Mesenchymal stem cell (in vitro differentiated cells and primary cell): Measurements from ENCODE around the gene TNFSF15.

Experiments
- DNase-seq: peaks from one replicate; pipeline ENCODE4 v3.0.0-alpha.2; 2013
- H2AFZ ChIP-seq: one replicate; pipeline ENCODE4 v1.6.1; 2013; ENCODE audit warnings: low read depth, mild to moderate bottlenecking, control low read depth, inconsistent platforms, low read length, moderate library complexity
- H2AK5ac ChIP-seq: 2 replicates; pipeline ENCODE4 v1.6.1; 2013; ENCODE audit warnings: low read length, moderate library complexity, mild to moderate bottlenecking, inconsistent platforms; ENCODE audit not compliant: severe bottlenecking
- H2BK120ac ChIP-seq: one replicate; pipeline ENCODE4 v1.6.1; 2013; ENCODE audit warnings: low read depth, mild to moderate bottlenecking, inconsistent platforms, low read length, moderate library complexity
- H2BK12ac ChIP-seq, 2 experiments: one replicate each; pipeline ENCODE4 v1.6.1; 2013; ENCODE audit warnings: inconsistent platforms in 2 of 2, low read length in 2 of 2, mild to moderate bottlenecking in 2 of 2, moderate library complexity in 2 of 2, control low read depth in 1 of 2
- H2BK15ac ChIP-seq: one replicate; pipeline ENCODE4 v1.6.1; 2013; ENCODE audit warnings: mild to moderate bottlenecking, low read depth, inconsistent platforms; ENCODE audit not compliant: poor library complexity, severe bottlenecking
- H2BK5ac ChIP-seq: 2 replicates; pipeline ENCODE4 v1.6.1; 2013; ENCODE audit warnings: low read depth, mild to moderate bottlenecking, low read length, control low read depth, inconsistent platforms; ENCODE audit not compliant: poor library complexity, severe bottlenecking
- H3K14ac ChIP-seq, 2 experiments: one replicate each; pipeline ENCODE4 v1.6.1; 2013; ENCODE audit warnings: inconsistent platforms in 2 of 2, low read length in 2 of 2, control low read depth in 1 of 2, mild to moderate bottlenecking in 1 of 2, moderate library complexity in 1 of 2
- H3K18ac ChIP-seq, 2 experiments: one replicate each; pipeline ENCODE4 v1.6.1; 2013; ENCODE audit warnings: inconsistent platforms in 2 of 2, low read length in 2 of 2, control low read depth in 1 of 2, low read depth in 1 of 2, mild to moderate bottlenecking in 1 of 2
- H3K23ac ChIP-seq, 2 experiments: one replicate each; pipeline ENCODE4 v1.6.1; 2013; ENCODE audit warnings: inconsistent platforms in 2 of 2, low read length in 2 of 2, mild to moderate bottlenecking in 2 of 2, moderate library complexity in 2 of 2, control low read depth in 1 of 2
- H3K27ac ChIP-seq: 2 replicates; pipeline ENCODE4 v1.5.1; 2013; ENCODE audit warnings: mild to moderate bottlenecking, moderate library complexity, low read length, control low read depth, inconsistent platforms; ENCODE audit not compliant: poor library complexity, severe bottlenecking
- H3K27me3 ChIP-seq, 2 experiments: 2 replicates each; pipeline versions ENCODE4 v1.6.1 to v1.7.0; 2013; ENCODE audit warnings: low read length in 2 of 2, mild to moderate bottlenecking in 2 of 2, moderate library complexity in 2 of 2, control low read depth in 1 of 2, inconsistent platforms in 1 of 2; ENCODE audit not compliant: control insufficient read depth in 1 of 2, insufficient read depth in 1 of 2
- H3K36me3 ChIP-seq, 2 experiments: 2 replicates each; pipeline versions ENCODE4 v1.6.1 to v1.7.0; 2013; ENCODE audit warnings: low read length in 2 of 2, control low read depth in 1 of 2, inconsistent platforms in 1 of 2, low read depth in 1 of 2, mild to moderate bottlenecking in 1 of 2; ENCODE audit not compliant: insufficient read depth in 2 of 2, control insufficient read depth in 1 of 2
- H3K4ac ChIP-seq, 2 experiments: one replicate each; pipeline ENCODE4 v1.6.1; 2013; ENCODE audit warnings: inconsistent platforms in 2 of 2, low read length in 2 of 2, mild to moderate bottlenecking in 2 of 2, moderate library complexity in 2 of 2, control low read depth in 1 of 2, low read depth in 1 of 2
- H3K4me1 ChIP-seq: 2 replicates; pipeline ENCODE4 v1.6.1; 2013; ENCODE audit warnings: low read depth, low read length, control low read depth; ENCODE audit not compliant: control insufficient read depth, insufficient read depth
- H3K4me2 ChIP-seq: 2 replicates; pipeline ENCODE4 v1.6.1; 2013; ENCODE audit warnings: low read length, mild to moderate bottlenecking, inconsistent platforms; ENCODE audit not compliant: poor library complexity, severe bottlenecking
- H3K4me3 ChIP-seq, 2 experiments: 2 replicates each; pipeline versions ENCODE4 v1.5.1 to v1.7.0; 2013; ENCODE audit warnings: low read length in 2 of 2, mild to moderate bottlenecking in 2 of 2, control low read depth in 1 of 2, low read depth in 1 of 2; ENCODE audit not compliant: insufficient read depth in 1 of 2
- H3K79me1 ChIP-seq: replicated peaks from 2 replicates; pipeline ENCODE4 v1.6.1; 2013; ENCODE audit warnings: mild to moderate bottlenecking, control low read depth, low read length, inconsistent platforms; ENCODE audit not compliant: poor library complexity, severe bottlenecking
- H3K9ac ChIP-seq: 2 replicates; pipeline ENCODE4 v1.7.0; 2013; ENCODE audit warnings: mild to moderate bottlenecking, low read length, moderate library complexity
- H3K9me3 ChIP-seq: 2 replicates; pipeline ENCODE4 v1.7.0; 2013; ENCODE audit warnings: mild to moderate bottlenecking, low read length; ENCODE audit not compliant: control insufficient read depth
- H4K8ac ChIP-seq: one replicate; pipeline ENCODE4 v1.6.1; 2013; ENCODE audit warnings: inconsistent platforms, mild to moderate bottlenecking, low read length, moderate library complexity
- H4K91ac ChIP-seq: one replicate; pipeline ENCODE4 v1.6.1; 2013; ENCODE audit warnings: mild to moderate bottlenecking, low read length, inconsistent platforms
- WGBS: methylation state at CpG from one replicate; pipeline ENCODE4 v1.1.7; 2013; ENCODE audit warnings: mixed read lengths; 5-methylcytosine and 5-hydroxymethylcytosine counted together

Gene TNFSF15

GRCh38 chr9:114837923-114838322 lies 32.1 kb upstream of the TNFSF15 start:
- no peaks in the 10 kb centered on the region for H3K4me1 ChIP-seq
- no peak overlapping the region for H3K18ac ChIP-seq
- no peak overlapping the region for H2BK5ac ChIP-seq
- no peak overlapping the region for H3K23ac ChIP-seq
- no peak overlapping the region for H3K14ac ChIP-seq
- no peaks in the 10 kb centered on the region for H3K36me3 ChIP-seq
- H3K27me3 ChIP-seq, result no peaks in the 10 kb centered on the region
- no peak overlapping the region for H2BK120ac ChIP-seq
- H2AFZ ChIP-seq, result no peak overlapping the region
- no peak overlapping the region for H4K91ac ChIP-seq
- H4K8ac ChIP-seq, result no peak overlapping the region
- no peak overlapping the region for H2AK5ac ChIP-seq
- no peak overlapping the region for H2BK12ac ChIP-seq
- H2BK15ac ChIP-seq, result no peak overlapping the region
- peak; percentile 32 for DNase-seq
- H3K27ac ChIP-seq, result no peak overlapping the region
- H3K4ac ChIP-seq, result no peak overlapping the region
- H3K4me2 ChIP-seq, result no peak overlapping the region
- H3K79me1 ChIP-seq, result no peaks in the 10 kb centered on the region
- no peak overlapping the region for H3K9ac ChIP-seq
- peaks cover 11% of the 10 kb centered on the region for H3K9me3 ChIP-seq
- H3K4me3 ChIP-seq, result no peak overlapping the region

- Histone ChIP-seq H2BK15ac (no peak overlapping the region), H3K27ac (no peak overlapping the region), H3K9ac (no peak overlapping the region), H3K27me3 (no peaks in the 10 kb centered on the region), H3K23ac (no peak overlapping the region), H3K18ac (no peak overlapping the region), H2AK5ac (no peak overlapping the region), H3K4ac (no peak overlapping the region), H3K4me2 (no peak overlapping the region), H3K79me1 (no peaks in the 10 kb centered on the region), H2AFZ (no peak overlapping the region), H4K91ac (no peak overlapping the region), H2BK5ac (no peak overlapping the region), H2BK120ac (no peak overlapping the region), H3K4me1 (no peaks in the 10 kb centered on the region), H3K36me3 (no peaks in the 10 kb centered on the region), H2BK12ac (no peak overlapping the region), H3K9me3 (peaks cover 6% of the 10 kb centered on the region), H3K4me3 (no peak overlapping the region), H3K14ac (no peak overlapping the region), H4K8ac (no peak overlapping the region)
- WGBS, result 97% methylated on average over 3 of the region's 3 CpGs
- DNase-seq, result peak; percentile 11
Observed at GRCh38 chr9:114836769-114837168, 30.9 kb upstream of the TNFSF15 start.

- Histone ChIP-seq H3K4me2 (no peak overlapping the region), H3K9me3 (no peaks in the 10 kb centered on the region), H3K27me3 (peaks cover 0 to 3% of the 10 kb centered on the region in 2 experiments), H3K27ac (no peak overlapping the region), H3K23ac (no peak overlapping the region), H2BK15ac (no peak overlapping the region), H3K36me3 (no peaks in the 10 kb centered on the region), H2BK12ac (no peak overlapping the region), H3K4ac (no peak overlapping the region), H3K14ac (no peak overlapping the region), H2BK120ac (no peak overlapping the region), H3K18ac (no peak overlapping the region), H3K4me3 (no peak overlapping the region), H3K9ac (no peak overlapping the region), H2AFZ (no peak overlapping the region), H4K8ac (no peak overlapping the region), H3K4me1 (no peaks in the 10 kb centered on the region), H2BK5ac (no peak overlapping the region), H2AK5ac (no peak overlapping the region), H3K79me1 (no peaks in the 10 kb centered on the region), H4K91ac (no peak overlapping the region)
- peak; percentile 30 for DNase-seq
Observed at GRCh38 chr9:114834386-114834785, 28.5 kb upstream of the TNFSF15 start.

- Histone ChIP-seq H2AK5ac (no peak overlapping the region), H2BK15ac (no peak overlapping the region), H2BK12ac (peak overlapping the region in 1 of 2 experiments; percentile 35), H3K4me2 (no peak overlapping the region), H3K27me3 (peaks cover 0 to 3% of the 10 kb centered on the region in 2 experiments), H2AFZ (no peak overlapping the region), H2BK120ac (no peak overlapping the region), H3K4me1 (no peaks in the 10 kb centered on the region), H3K9me3 (no peaks in the 10 kb centered on the region), H3K23ac (no peak overlapping the region), H3K27ac (no peak overlapping the region), H3K4ac (no peak overlapping the region), H3K9ac (no peak overlapping the region), H4K8ac (no peak overlapping the region), H3K36me3 (no peaks in the 10 kb centered on the region), H4K91ac (no peak overlapping the region), H3K14ac (no peak overlapping the region), H3K79me1 (no peaks in the 10 kb centered on the region), H3K4me3 (no peak overlapping the region), H3K18ac (no peak overlapping the region), H2BK5ac (no peak overlapping the region)
- WGBS, result 74% methylated on average over 1 of the region's 1 CpG
- DNase-seq, result no peak
Observed at GRCh38 chr9:114830546-114830945, 24.7 kb upstream of the TNFSF15 start.
